Measurements from ENCODE around the gene LCE3C. TPM values are rescaled to one million over a fixed set of nuclear protein-coding genes. Genes with fewer than 3 reads are reported as not detected.

The LCE3C gene, protein sequence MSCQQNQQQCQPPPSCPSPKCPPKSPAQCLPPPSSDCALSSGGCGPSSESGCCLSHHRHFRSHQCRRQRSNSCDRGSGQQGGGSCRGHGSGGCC
- polyA plus RNA-seq (2013, experiment 1 of 2), result not detected
- polyA plus RNA-seq (2013, experiment 2 of 2), result not detected

DNA sequence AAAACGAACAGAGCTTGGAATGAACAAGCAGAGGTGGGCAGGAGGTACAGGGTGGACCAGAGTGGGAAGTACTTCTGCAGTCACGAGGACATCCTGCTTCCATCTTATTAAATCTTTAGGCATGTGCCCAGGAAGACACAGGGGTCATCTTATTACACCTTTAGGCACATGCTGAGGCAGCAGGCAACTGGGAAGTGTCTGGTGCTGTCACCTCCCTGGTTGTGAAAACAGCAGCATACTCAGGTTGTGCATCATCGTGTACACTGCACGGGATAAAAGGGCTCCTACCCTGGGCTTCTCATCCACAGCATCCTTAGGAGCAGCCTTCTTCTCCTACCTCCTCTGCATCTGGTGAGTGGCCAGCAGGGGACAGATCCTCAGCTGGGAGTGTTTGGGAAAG, at the start of gene LCE3C:
Gene LCE3C, plus strand, starts transcription at position 301 of the 400 bp plus-strand sequence. CDS start 498 bp downstream, outside the sequence.
- H3K4me1 ChIP-seq (ENCODE audit: control insufficient read depth, insufficient read depth, low read depth, low read length), result no peaks in the 10 kb centered on the region
- H2BK12ac ChIP-seq (ENCODE audit: low read length in 2 of 2), result no peak within 1 kb of the TSS
- peaks cover 3% of the 10 kb centered on the region for H3K9me3 ChIP-seq (ENCODE audit: control insufficient read depth, low read length)
- no peaks in the 10 kb centered on the region for H3K36me3 ChIP-seq (ENCODE audit: control insufficient read depth in 1 of 2, insufficient read depth in 2 of 2, low read depth in 1 of 2, low read length in 2 of 2)
- no peak within 1 kb of the TSS for H4K8ac ChIP-seq (ENCODE audit: low read length)
- H3K27me3 ChIP-seq (ENCODE audit: control insufficient read depth in 1 of 2, insufficient read depth in 1 of 2, low read length in 2 of 2), result no peaks in the 10 kb centered on the region
- H3K14ac ChIP-seq (ENCODE audit: low read length in 2 of 2), result no peak within 1 kb of the TSS
- H3K79me1 ChIP-seq (replicated peaks; ENCODE audit: low read length, poor library complexity, severe bottlenecking), result no peaks in the 10 kb centered on the region
- WGBS, result no CpG with 5 or more reads among the region's 4 CpGs
- H3K27ac ChIP-seq (ENCODE audit: low read length, poor library complexity, severe bottlenecking), result no peak within 1 kb of the TSS
- no peak within 1 kb of the TSS for H2AFZ ChIP-seq (ENCODE audit: low read depth, low read length)
- H3K4me3 ChIP-seq (ENCODE audit: insufficient read depth in 1 of 2, low read depth in 1 of 2, low read length in 2 of 2), result no peak within 1 kb of the TSS
- H3K23ac ChIP-seq (ENCODE audit: low read length in 2 of 2), result no peak within 1 kb of the TSS
- H3K4me2 ChIP-seq (ENCODE audit: low read length, poor library complexity, severe bottlenecking), result no peak within 1 kb of the TSS
- H2BK15ac ChIP-seq (ENCODE audit: low read depth, poor library complexity, severe bottlenecking), result no peak within 1 kb of the TSS
- no peak within 1 kb of the TSS for H2BK120ac ChIP-seq (ENCODE audit: low read depth, low read length)
- no peak within 1 kb of the TSS for H3K9ac ChIP-seq (ENCODE audit: low read length)
- no peak within 1 kb of the TSS for H4K91ac ChIP-seq (ENCODE audit: low read length)
- no peak within 1 kb of the TSS for H3K4ac ChIP-seq (ENCODE audit: low read depth in 1 of 2, low read length in 2 of 2)
- H2AK5ac ChIP-seq (ENCODE audit: low read length, severe bottlenecking), result no peak within 1 kb of the TSS
- H2BK5ac ChIP-seq (ENCODE audit: low read depth, low read length, poor library complexity, severe bottlenecking), result no peak within 1 kb of the TSS
- H3K18ac ChIP-seq (ENCODE audit: low read depth in 1 of 2, low read length in 2 of 2), result no peak within 1 kb of the TSS
- DNase-seq, result no peak

DNA sequence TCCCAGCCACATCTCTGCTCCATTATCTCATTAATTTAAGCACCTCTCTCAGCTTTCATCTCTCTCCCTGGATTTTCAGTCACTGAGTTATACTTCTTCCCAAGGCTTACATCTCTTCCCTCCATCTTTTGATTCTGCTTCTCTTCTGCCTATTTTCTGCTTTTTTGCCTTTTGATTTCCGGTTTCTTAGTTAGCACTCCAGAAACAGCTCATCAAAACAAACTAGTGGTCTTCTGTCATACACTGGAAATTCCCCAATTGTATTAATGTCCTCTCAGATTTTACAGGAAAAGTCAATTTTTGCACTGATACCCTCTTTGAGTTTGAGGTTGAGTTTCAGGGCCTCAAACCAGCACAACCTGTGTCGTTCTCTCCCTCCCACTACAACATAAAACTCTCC, 34.9 kb upstream of the LCE3C start:
- 38% methylated on average over 1 of the region's 2 CpGs for WGBS
- no peak overlapping the region for H2BK120ac ChIP-seq (ENCODE audit: low read depth, low read length)
- no peak overlapping the region for H2BK5ac ChIP-seq (ENCODE audit: low read depth, low read length, poor library complexity, severe bottlenecking)
- no peak overlapping the region for H3K9ac ChIP-seq (ENCODE audit: low read length)
- H4K8ac ChIP-seq (ENCODE audit: low read length), result no peak overlapping the region
- H2BK12ac ChIP-seq (ENCODE audit: low read length in 2 of 2), result no peak overlapping the region
- H3K4me3 ChIP-seq (ENCODE audit: insufficient read depth in 1 of 2, low read depth in 1 of 2, low read length in 2 of 2), result no peak overlapping the region
- H3K36me3 ChIP-seq (ENCODE audit: control insufficient read depth in 1 of 2, insufficient read depth in 2 of 2, low read depth in 1 of 2, low read length in 2 of 2), result no peaks in the 10 kb centered on the region
- no peak overlapping the region for H2BK15ac ChIP-seq (ENCODE audit: low read depth, poor library complexity, severe bottlenecking)
- no peak overlapping the region for H2AFZ ChIP-seq (ENCODE audit: low read depth, low read length)
- H3K4ac ChIP-seq (ENCODE audit: low read depth in 1 of 2, low read length in 2 of 2), result no peak overlapping the region
- H3K4me1 ChIP-seq (ENCODE audit: control insufficient read depth, insufficient read depth, low read depth, low read length), result no peaks in the 10 kb centered on the region
- peaks cover 19% of the 10 kb centered on the region for H3K9me3 ChIP-seq (ENCODE audit: control insufficient read depth, low read length)
- DNase-seq, result no peak
- no peak overlapping the region for H3K4me2 ChIP-seq (ENCODE audit: low read length, poor library complexity, severe bottlenecking)
- no peak overlapping the region for H3K18ac ChIP-seq (ENCODE audit: low read depth in 1 of 2, low read length in 2 of 2)
- H2AK5ac ChIP-seq (ENCODE audit: low read length, severe bottlenecking), result no peak overlapping the region
- no peak overlapping the region for H3K14ac ChIP-seq (ENCODE audit: low read length in 2 of 2)
- H3K79me1 ChIP-seq (replicated peaks; ENCODE audit: low read length, poor library complexity, severe bottlenecking), result no peaks in the 10 kb centered on the region
- no peak overlapping the region for H3K23ac ChIP-seq (ENCODE audit: low read length in 2 of 2)
- no peaks in the 10 kb centered on the region for H3K27me3 ChIP-seq (ENCODE audit: control insufficient read depth in 1 of 2, insufficient read depth in 1 of 2, low read length in 2 of 2)
- no peak overlapping the region for H4K91ac ChIP-seq (ENCODE audit: low read length)
- no peak overlapping the region for H3K27ac ChIP-seq (ENCODE audit: low read length, poor library complexity, severe bottlenecking)

DNA sequence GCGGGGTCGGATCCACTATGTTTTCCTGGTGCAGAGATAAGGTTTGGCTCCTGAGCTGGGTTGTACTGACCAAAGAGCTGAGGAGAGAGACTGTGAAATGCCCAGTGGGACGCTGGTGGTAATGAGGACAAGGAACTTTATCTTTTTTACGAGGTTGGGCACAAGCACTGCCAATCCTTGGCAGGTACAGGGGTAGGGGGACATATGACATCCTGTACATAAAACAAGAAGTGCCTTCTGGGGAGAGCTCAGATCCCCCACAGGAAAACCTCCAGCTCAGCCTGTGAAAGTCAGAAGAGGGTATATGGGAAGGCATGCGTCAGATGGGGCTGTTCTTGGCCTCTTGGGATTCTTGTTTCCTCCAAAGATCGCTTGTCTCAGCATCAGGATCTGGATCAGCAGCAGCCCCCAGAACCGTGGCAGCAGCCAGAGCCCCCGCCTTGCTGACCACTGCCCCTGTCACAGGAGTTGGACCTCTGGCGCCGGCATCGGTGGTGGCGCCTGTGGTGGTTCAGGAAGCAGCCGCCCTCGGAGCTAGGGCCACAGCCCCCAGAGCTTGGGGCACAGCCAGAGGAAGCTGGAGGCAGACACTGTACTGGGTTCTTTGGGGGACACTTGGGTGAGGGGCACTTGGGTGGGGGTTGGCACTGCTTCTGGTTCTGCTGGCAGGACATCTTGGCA, 34.4 kb upstream of the LCE3C start:
- H2BK120ac ChIP-seq (ENCODE audit: low read depth, low read length), result no peak overlapping the region
- no peak overlapping the region for H3K4ac ChIP-seq (ENCODE audit: low read depth in 1 of 2, low read length in 2 of 2)
- no peak overlapping the region for H3K18ac ChIP-seq (ENCODE audit: low read depth in 1 of 2, low read length in 2 of 2)
- H3K79me1 ChIP-seq (replicated peaks; ENCODE audit: low read length, poor library complexity, severe bottlenecking), result no peaks in the 10 kb centered on the region
- DNase-seq, result no peak
- no peaks in the 10 kb centered on the region for H3K36me3 ChIP-seq (ENCODE audit: control insufficient read depth in 1 of 2, insufficient read depth in 2 of 2, low read depth in 1 of 2, low read length in 2 of 2)
- H3K4me3 ChIP-seq (ENCODE audit: insufficient read depth in 1 of 2, low read depth in 1 of 2, low read length in 2 of 2), result no peak overlapping the region
- H4K8ac ChIP-seq (ENCODE audit: low read length), result no peak overlapping the region
- H3K4me1 ChIP-seq (ENCODE audit: control insufficient read depth, insufficient read depth, low read depth, low read length), result no peaks in the 10 kb centered on the region
- no peak overlapping the region for H2AK5ac ChIP-seq (ENCODE audit: low read length, severe bottlenecking)
- H2BK15ac ChIP-seq (ENCODE audit: low read depth, poor library complexity, severe bottlenecking), result no peak overlapping the region
- H3K23ac ChIP-seq (ENCODE audit: low read length in 2 of 2), result no peak overlapping the region
- no peak overlapping the region for H3K14ac ChIP-seq (ENCODE audit: low read length in 2 of 2)
- no peak overlapping the region for H4K91ac ChIP-seq (ENCODE audit: low read length)
- no peak overlapping the region for H3K9ac ChIP-seq (ENCODE audit: low read length)
- no peak overlapping the region for H2AFZ ChIP-seq (ENCODE audit: low read depth, low read length)
- H3K4me2 ChIP-seq (ENCODE audit: low read length, poor library complexity, severe bottlenecking), result no peak overlapping the region
- H2BK5ac ChIP-seq (ENCODE audit: low read depth, low read length, poor library complexity, severe bottlenecking), result no peak overlapping the region
- H3K27me3 ChIP-seq (ENCODE audit: control insufficient read depth in 1 of 2, insufficient read depth in 1 of 2, low read length in 2 of 2), result no peaks in the 10 kb centered on the region
- no peak overlapping the region for H2BK12ac ChIP-seq (ENCODE audit: low read length in 2 of 2)
- WGBS, result 66% methylated on average over 14 of the region's 14 CpGs
- peaks cover 24% of the 10 kb centered on the region for H3K9me3 ChIP-seq (ENCODE audit: control insufficient read depth, low read length)
- H3K27ac ChIP-seq (ENCODE audit: low read length, poor library complexity, severe bottlenecking), result no peak overlapping the region

DNA sequence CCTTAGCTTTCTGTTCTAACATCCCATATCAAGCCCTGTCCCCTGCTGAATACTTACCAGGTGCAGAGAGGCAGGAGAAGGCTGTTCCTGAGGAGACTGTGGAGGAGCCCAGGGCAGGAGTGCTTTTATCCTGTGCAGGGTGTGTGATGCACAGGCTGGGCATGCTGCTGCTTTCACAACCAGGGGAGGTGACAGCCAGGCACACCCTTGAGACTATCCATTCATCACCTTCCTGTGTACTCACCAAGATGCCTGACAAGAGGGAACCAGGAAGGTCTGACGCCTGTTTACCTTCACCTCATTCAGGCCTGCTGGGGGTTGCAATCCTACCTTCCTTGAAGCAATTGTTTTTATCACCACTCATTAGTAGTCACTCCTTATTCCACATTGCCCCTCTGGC, 33.4 kb upstream of the LCE3C start, which contains the start of gene LCE3E:
Gene LCE3E, minus strand, starts transcription at position 100 of the 400 bp plus-strand sequence. CDS start 572 bp downstream, outside the sequence.
- no peak within 1 kb of the TSS for H2BK12ac ChIP-seq (ENCODE audit: low read length in 2 of 2)
- no peak within 1 kb of the TSS for H2AFZ ChIP-seq (ENCODE audit: low read depth, low read length)
- no peak within 1 kb of the TSS for H3K23ac ChIP-seq (ENCODE audit: low read length in 2 of 2)
- peaks cover 24% of the 10 kb centered on the region for H3K9me3 ChIP-seq (ENCODE audit: control insufficient read depth, low read length)
- H4K91ac ChIP-seq (ENCODE audit: low read length), result no peak within 1 kb of the TSS
- no peak for DNase-seq
- H3K27ac ChIP-seq (ENCODE audit: low read length, poor library complexity, severe bottlenecking), result no peak within 1 kb of the TSS
- H3K14ac ChIP-seq (ENCODE audit: low read length in 2 of 2), result no peak within 1 kb of the TSS
- no peak within 1 kb of the TSS for H3K4ac ChIP-seq (ENCODE audit: low read depth in 1 of 2, low read length in 2 of 2)
- 61% methylated on average over 1 of the region's 1 CpG for WGBS
- H3K9ac ChIP-seq (ENCODE audit: low read length), result no peak within 1 kb of the TSS
- H2AK5ac ChIP-seq (ENCODE audit: low read length, severe bottlenecking), result no peak within 1 kb of the TSS
- H3K27me3 ChIP-seq (ENCODE audit: control insufficient read depth in 1 of 2, insufficient read depth in 1 of 2, low read length in 2 of 2), result no peaks in the 10 kb centered on the region
- no peak within 1 kb of the TSS for H3K4me2 ChIP-seq (ENCODE audit: low read length, poor library complexity, severe bottlenecking)
- H3K18ac ChIP-seq (ENCODE audit: low read depth in 1 of 2, low read length in 2 of 2), result no peak within 1 kb of the TSS
- no peak within 1 kb of the TSS for H2BK120ac ChIP-seq (ENCODE audit: low read depth, low read length)
- no peak within 1 kb of the TSS for H2BK15ac ChIP-seq (ENCODE audit: low read depth, poor library complexity, severe bottlenecking)
- no peaks in the 10 kb centered on the region for H3K36me3 ChIP-seq (ENCODE audit: control insufficient read depth in 1 of 2, insufficient read depth in 2 of 2, low read depth in 1 of 2, low read length in 2 of 2)
- no peak within 1 kb of the TSS for H2BK5ac ChIP-seq (ENCODE audit: low read depth, low read length, poor library complexity, severe bottlenecking)
- H4K8ac ChIP-seq (ENCODE audit: low read length), result no peak within 1 kb of the TSS
- H3K79me1 ChIP-seq (replicated peaks; ENCODE audit: low read length, poor library complexity, severe bottlenecking), result no peaks in the 10 kb centered on the region
- H3K4me1 ChIP-seq (ENCODE audit: control insufficient read depth, insufficient read depth, low read depth, low read length), result no peaks in the 10 kb centered on the region
- no peak within 1 kb of the TSS for H3K4me3 ChIP-seq (ENCODE audit: insufficient read depth in 1 of 2, low read depth in 1 of 2, low read length in 2 of 2)
